GM12801 (cell line): ENCODE results near the gene XYLB.

ENCODE experiments used
- CTCF ChIP-seq: IDR thresholded peaks from one replicate; pipeline ENCODE4 v1.5.1; 2011; ENCODE audit warnings: control low read depth; ENCODE audit not compliant: insufficient read length; ENCODE audit errors: extremely low read depth

Gene XYLB

DNA sequence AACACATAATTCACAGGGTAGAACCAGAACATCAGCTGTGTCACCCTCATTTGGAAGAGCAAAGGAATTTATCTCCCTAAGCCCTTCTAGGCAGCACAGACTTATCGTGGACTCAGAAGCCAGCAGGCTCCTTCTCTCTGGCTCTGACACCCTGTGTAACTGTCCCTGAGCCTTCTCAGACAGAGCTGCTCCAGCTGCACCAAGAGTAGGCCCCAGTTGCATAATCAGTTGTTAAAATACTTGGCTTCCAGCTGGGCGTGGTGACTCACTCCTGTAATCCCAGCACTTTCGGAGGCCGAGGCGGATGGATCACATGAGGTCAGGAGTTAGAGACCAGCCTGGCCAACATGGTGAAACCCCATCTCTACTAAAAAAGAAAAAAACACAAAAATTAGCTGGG is 57.7 kb downstream of the XYLB start:
- TF ChIP-seq CTCF, result no peak

DNA sequence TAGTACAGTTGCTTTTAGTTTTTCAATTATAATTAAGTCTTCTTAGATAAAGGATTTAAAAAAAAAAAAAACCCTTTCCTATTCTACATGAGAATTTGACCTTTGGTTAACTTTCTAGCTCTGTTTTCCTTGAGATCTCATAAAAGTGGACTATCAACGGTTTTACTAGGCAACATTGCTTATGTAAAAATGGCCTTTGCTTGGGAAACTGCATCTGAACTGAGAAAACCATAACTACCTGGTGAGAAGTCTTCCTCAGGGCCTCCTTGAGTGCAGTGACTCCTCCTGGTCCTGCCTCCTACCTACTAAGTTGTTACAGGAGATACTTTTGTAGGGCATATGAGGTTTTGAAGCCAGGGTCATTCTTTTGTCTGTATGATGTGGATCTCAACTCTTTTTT is 65.0 kb downstream of the XYLB start:
- no peak for TF ChIP-seq CTCF

- no peak for TF ChIP-seq CTCF
These were observed 75.2 kb downstream of the XYLB start for GRCh38 chr3:38421679-38422336.

- TF ChIP-seq CTCF, result no peak
These were observed 99.6 kb downstream of the XYLB start for GRCh38 chr3:38446085-38446686.

DNA sequence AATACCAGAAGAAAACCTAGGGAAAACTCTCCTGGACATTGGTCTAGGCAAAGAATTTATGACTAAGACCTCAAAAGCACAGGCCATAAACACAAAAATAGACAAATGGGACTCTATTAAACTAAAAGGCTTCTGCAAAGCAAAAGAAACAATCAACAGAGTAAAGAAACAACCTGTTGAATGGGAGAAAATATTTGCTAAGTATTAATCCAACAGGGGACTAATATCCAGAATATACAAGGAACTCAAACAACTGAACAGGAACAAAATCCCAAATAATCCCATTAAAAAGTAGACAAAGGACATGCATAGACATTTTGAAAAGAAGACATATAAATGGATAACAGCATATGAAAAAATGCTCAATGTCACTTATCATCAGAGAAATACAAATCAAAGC is 100.2 kb downstream of the XYLB start:
- TF ChIP-seq CTCF, result no peak

GRCh38 chr3:38450853-38451252 is 104.3 kb downstream of the XYLB start:
- no peak for TF ChIP-seq CTCF

GRCh38 chr3:38453075-38453912 is 106.7 kb downstream of the XYLB start, which contains the start of gene ACVR2B:
Gene ACVR2B, plus strand, starts transcription at chr3:38453890. Its CDS starts 433 bp downstream, at chr3:38454323.
- no peak for TF ChIP-seq CTCF
